GM12878 (cell line): ENCODE results near the gene CHID1. TPM values are rescaled to one million over a fixed set of nuclear protein-coding genes. Genes with fewer than 3 reads are reported as not detected.

Experiments used
- ATAC-seq: fragments of 200-7000 bp; cut with Tn5 transposase; 3 replicates; pipeline ENCODE4 v1.9.1; 2020; ENCODE audit warnings: mild to moderate bottlenecking, moderate library complexity
- BruUV-seq: library from RNA; stranded (reverse); fragments of 400-500 nt; replicated peaks from 2 replicates; lab custom pipeline; 2021; lab: Mats Ljungman, UMichigan
- CTCF ChIA-PET: fragments of 300-600 bp; sonication (Branson Sonifier 250); formaldehyde crosslinking; extraction: SDS; loops from one replicate; lab custom pipeline; 2021; ENCODE audit warnings: inconsistent platforms; lab: Yijun Ruan, JAX
- POLR2A ChIA-PET: fragments of 350-600 bp; formaldehyde crosslinking; extraction: SDS; loops from one replicate; lab custom pipeline; 2021; ENCODE audit warnings: inconsistent platforms; lab: Charles Lee
- RAD21 ChIA-PET: fragments of 300-600 bp; sonication (Branson Sonifier 250); formaldehyde crosslinking; loops from one replicate; lab custom pipeline; 2023; ENCODE audit warnings: antibody characterized with exemption; ENCODE audit not compliant: unreplicated experiment; lab: Charles Lee
- SMC1A ChIA-PET: fragments of 300-600 bp; sonication (Branson Sonifier 250); formaldehyde crosslinking; loops from one replicate; lab custom pipeline; 2023; ENCODE audit not compliant: unreplicated experiment, uncharacterized antibody; lab: Charles Lee
- DNase-seq: peaks from one replicate; pipeline ENCODE4 v3.0.0-alpha.2; 2011; ENCODE audit warnings: low read depth, low spot score
- FAIRE-seq: peaks from 3 replicates; lab custom pipeline; 2011; peaks lifted over from hg19 to GRCh38; lab: Jason Lieb, UNC
- H2AFZ ChIP-seq: 2 replicates; pipeline ENCODE4 v1.6.0; 2011; ENCODE audit warnings: low read depth, low read length, control low read depth; ENCODE audit not compliant: control insufficient read depth
- H3K27ac ChIP-seq: 2 replicates; pipeline ENCODE4 v1.5.1; 2011; ENCODE audit warnings: control low read depth; ENCODE audit not compliant: control insufficient read depth, insufficient read depth
- H3K27me3 ChIP-seq, 2 experiments: replicated peaks in 1 of 2; 2 replicates each; pipeline versions ENCODE4 v1.6.0 to v1.6.1; 2011; ENCODE audit warnings: low read length in 1 of 2; ENCODE audit not compliant: control insufficient read depth in 2 of 2, insufficient read depth in 2 of 2
- H3K36me3 ChIP-seq, 2 experiments: 2 replicates each; pipeline ENCODE4 v1.5.1; 2011; ENCODE audit warnings: low read length in 1 of 2; ENCODE audit not compliant: control insufficient read depth in 2 of 2, insufficient read depth in 2 of 2
- H3K4me1 ChIP-seq: 2 replicates; pipeline ENCODE4 v1.6.1; 2011; ENCODE audit warnings: mild to moderate bottlenecking, low read length, moderate library complexity, mixed read lengths; ENCODE audit not compliant: control insufficient read depth, insufficient read depth
- H3K4me2 ChIP-seq: 2 replicates; pipeline ENCODE4 v1.6.0; 2011; ENCODE audit warnings: control low read depth; ENCODE audit not compliant: control insufficient read depth, insufficient read depth
- H3K4me3 ChIP-seq: fragments of 200-600 bp; sonication (generic); 2 replicates; pipeline ENCODE4 v1.5.1; 2016
- H3K79me2 ChIP-seq: 2 replicates; pipeline ENCODE4 v1.6.0; 2011; ENCODE audit warnings: low read length; ENCODE audit not compliant: control insufficient read depth, insufficient read depth
- H3K9ac ChIP-seq: 2 replicates; pipeline ENCODE4 v1.8.0; 2011; ENCODE audit warnings: low read length, control low read depth, mixed read lengths; ENCODE audit not compliant: control insufficient read depth, insufficient read depth
- H3K9me3 ChIP-seq: replicated peaks from 3 replicates; pipeline ENCODE4 v1.5.1; 2011; ENCODE audit warnings: mild to moderate bottlenecking, low read length; ENCODE audit not compliant: control insufficient read depth, insufficient read depth
- H4K20me1 ChIP-seq: 2 replicates; pipeline ENCODE4 v1.6.0; 2011; ENCODE audit not compliant: control insufficient read depth, insufficient read depth
- BCL11A ChIP-seq: IDR thresholded peaks from 2 replicates; pipeline ENCODE4 v1.6.1; 2011; ENCODE audit warnings: low read depth, low read length
- BMI1 ChIP-seq: fragments of 450-650 bp; IDR thresholded peaks from 2 replicates; pipeline ENCODE4 v1.6.1; 2016; ENCODE audit warnings: mild to moderate bottlenecking, moderate library complexity, borderline replicate concordance
- CHD4 ChIP-seq: fragments of 200-600 bp; sonication (generic); IDR thresholded peaks from 2 replicates; pipeline ENCODE4 v1.6.1; 2016; ENCODE audit warnings: mild to moderate bottlenecking
- HCFC1 ChIP-seq: fragments of 150-350 bp; IDR thresholded peaks from 2 replicates; pipeline ENCODE4 v1.6.1; 2014; ENCODE audit warnings: low read length
- IRF5 ChIP-seq: fragments of 450-650 bp; IDR thresholded peaks from 2 replicates; pipeline ENCODE4 v1.6.1; 2017; ENCODE audit warnings: borderline replicate concordance
- JUND ChIP-seq: IDR thresholded peaks from 2 replicates; pipeline ENCODE4 v1.6.1; 2012; ENCODE audit warnings: low read depth, mild to moderate bottlenecking, low read length, improper control_type of control experiment, moderate library complexity
- NFXL1 ChIP-seq: fragments of 450-650 bp; IDR thresholded peaks from 2 replicates; pipeline ENCODE4 v1.6.1; 2017; ENCODE audit warnings: antibody characterized with exemption, mild to moderate bottlenecking, borderline replicate concordance
- POLR2A ChIP-seq: IDR thresholded peaks from 2 replicates; pipeline ENCODE4 v1.6.1; 2011; ENCODE audit warnings: low read depth, mild to moderate bottlenecking, low read length
- RB1 ChIP-seq: fragments of 450-650 bp; formaldehyde crosslinking; IDR thresholded peaks from 2 replicates; pipeline ENCODE4 v1.6.1; 2017; ENCODE audit warnings: mild to moderate bottlenecking, borderline replicate concordance
- RELB ChIP-seq: fragments of 450-650 bp; IDR thresholded peaks from 2 replicates; pipeline ENCODE4 v1.6.1; 2017; ENCODE audit warnings: low read depth, mild to moderate bottlenecking, moderate library complexity
- SMAD5 ChIP-seq: IDR thresholded peaks from 2 replicates; pipeline ENCODE4 v1.6.1; 2016; ENCODE audit warnings: antibody characterized with exemption, low read depth
- SREBF2 ChIP-seq: IDR thresholded peaks from 2 replicates; pipeline ENCODE4 v1.6.1; 2012; ENCODE audit warnings: mild to moderate bottlenecking, low read length
- YY1 ChIP-seq: IDR thresholded peaks from 2 replicates; pipeline ENCODE4 v1.6.1; 2011; ENCODE audit warnings: low read depth, mild to moderate bottlenecking, low read length
- ZBTB33 ChIP-seq: fragments of 450-650 bp; IDR thresholded peaks from 2 replicates; pipeline ENCODE4 v1.6.1; 2017; ENCODE audit warnings: mild to moderate bottlenecking
- WGBS: methylation state at CpG from one replicate; pipeline ENCODE4 v1.1.6; 2016; ENCODE audit warnings: low lambda C conversion rate; ENCODE audit not compliant: insufficient replicate concordance, insufficient coverage; ENCODE audit errors: missing lambda C conversion rate; 5-methylcytosine and 5-hydroxymethylcytosine counted together
- in situ Hi-C: fragments of 300-500 bp; cut with MboI; formaldehyde crosslinking; loops from 9 replicates; pipeline ENCODE4 v1.14.3; 2018; ENCODE audit warnings: mixed read lengths
- intact Hi-C: fragments of 100-400 bp; cut with micrococcal nuclease; formaldehyde crosslinking; loops from one replicate; pipeline ENCODE4 v1.14.2; 2022; ENCODE audit not compliant: unreplicated experiment
- polyA plus RNA-seq, 11 experiments: library from polyadenylated mRNA; depleted of rRNA in 4 of 11; unstranded in 6 of 11; stranded (reverse) in 5 of 11; fragments of >200 nt; fragmentation: Nextera tagmentation in 4 of 11; fragmentation: Illumina TruSeq in 1 of 11; extraction: Ambion mirVana in 4 of 11; extraction: Trizol in 1 of 11; gene quantifications; 1 replicate in 1 of 11; 2 replicates in 10 of 11; pipeline versions ENCODE4 v1.2.1 to v1.2.3, GENCODE V29; 2011 to 2016; ENCODE audit warnings: inconsistent platforms in 2 of 11, missing spikeins in 2 of 11, low read depth in 1 of 11
- total RNA-seq, 4 experiments: library from RNA; depleted of rRNA in 3 of 4; stranded (reverse); fragments of >200 nt in 3 of 4; fragmentation: Illumina TruSeq in 1 of 4; extraction: Trizol in 1 of 4; gene quantifications; 2 replicates each; pipeline versions ENCODE4 v1.2.1 to v1.2.3, GENCODE V29; 2013 to 2021
- TF ChIP-seq, protein P1 (sequence below): IDR thresholded peaks from 2 replicates; pipeline ENCODE4 v1.6.1; 2012; ENCODE audit warnings: low read depth, low read length, improper control_type of control experiment
- TF ChIP-seq, protein P2 (sequence below): fragments of 150-350 bp; IDR thresholded peaks from 2 replicates; pipeline ENCODE4 v1.6.1; 2014; ENCODE audit warnings: mild to moderate bottlenecking, low read depth, low read length
- TF ChIP-seq, protein P3 (sequence below): fragments of 450-650 bp; IDR thresholded peaks from 2 replicates; pipeline ENCODE4 v1.6.1; 2014; ENCODE audit warnings: mild to moderate bottlenecking

The CHID1 gene
- total and polyA plus RNA-seq, 10 of the 15 experiments (the other 5 are each of a cell fraction or from before 2014, with no cell fraction given), result 4.8 to 75.2 (median 30.1) TPM

DNA sequence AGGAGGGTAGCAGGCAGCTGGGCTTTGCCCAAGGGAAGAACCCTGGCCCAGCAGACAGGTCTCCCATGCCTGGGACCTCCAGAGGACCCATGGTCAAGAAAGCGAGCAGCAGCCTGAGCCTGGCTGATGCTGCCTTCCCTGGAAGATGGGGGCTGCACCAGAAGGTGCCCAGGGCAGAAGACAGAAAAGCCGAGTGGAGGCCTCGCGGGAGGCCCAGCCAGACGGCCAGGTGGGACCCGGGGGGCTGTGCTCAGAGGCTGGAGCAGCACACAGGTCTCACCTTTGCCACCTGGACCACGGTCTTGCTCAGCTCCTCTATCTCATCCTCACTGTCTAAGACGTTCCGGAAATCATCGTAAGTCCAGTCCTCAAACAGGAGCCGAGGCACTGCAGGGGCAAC, 10.9 kb downstream of the CHID1 start:
- ChIA-PET RAD21 (no interaction called here), POLR2A (interaction anchor here (1.2 kb wide), 1 partner anchor 30 kb away, joined by 3 read pairs; no protein-coding TSS in a partner anchor), CTCF (no interaction called here)
- Histone ChIP-seq H3K4me2 (no peak overlapping the region), H2AFZ (no peak overlapping the region), H3K4me1 (no peaks in the 10 kb centered on the region), H3K27me3 (no peaks in the 10 kb centered on the region), H3K4me3 (no peak overlapping the region), H3K9ac (no peak overlapping the region), H4K20me1 (no peaks in the 10 kb centered on the region), H3K79me2 (no peaks in the 10 kb centered on the region), H3K27ac (no peak overlapping the region), H3K9me3 (no peaks in the 10 kb centered on the region), H3K36me3 (peaks cover 8 to 41% of the 10 kb centered on the region in 2 experiments)
- 84% methylated on average over 11 of the region's 11 CpGs for WGBS
- no TSS peak for BruUV-seq
- in situ Hi-C loops (no loop called here), intact Hi-C loops (no loop called here)
- ATAC-seq (no peak), FAIRE-seq (no peak)
- no peak for TF ChIP-seq RB1
- TF ChIP-seq, protein P1, sequence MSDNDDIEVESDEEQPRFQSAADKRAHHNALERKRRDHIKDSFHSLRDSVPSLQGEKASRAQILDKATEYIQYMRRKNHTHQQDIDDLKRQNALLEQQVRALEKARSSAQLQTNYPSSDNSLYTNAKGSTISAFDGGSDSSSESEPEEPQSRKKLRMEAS, result no peak
- TF ChIP-seq NFXL1, result no peak
- no peak for TF ChIP-seq ZBTB33
- TF ChIP-seq YY1, result no peak
- TF ChIP-seq, protein P2, sequence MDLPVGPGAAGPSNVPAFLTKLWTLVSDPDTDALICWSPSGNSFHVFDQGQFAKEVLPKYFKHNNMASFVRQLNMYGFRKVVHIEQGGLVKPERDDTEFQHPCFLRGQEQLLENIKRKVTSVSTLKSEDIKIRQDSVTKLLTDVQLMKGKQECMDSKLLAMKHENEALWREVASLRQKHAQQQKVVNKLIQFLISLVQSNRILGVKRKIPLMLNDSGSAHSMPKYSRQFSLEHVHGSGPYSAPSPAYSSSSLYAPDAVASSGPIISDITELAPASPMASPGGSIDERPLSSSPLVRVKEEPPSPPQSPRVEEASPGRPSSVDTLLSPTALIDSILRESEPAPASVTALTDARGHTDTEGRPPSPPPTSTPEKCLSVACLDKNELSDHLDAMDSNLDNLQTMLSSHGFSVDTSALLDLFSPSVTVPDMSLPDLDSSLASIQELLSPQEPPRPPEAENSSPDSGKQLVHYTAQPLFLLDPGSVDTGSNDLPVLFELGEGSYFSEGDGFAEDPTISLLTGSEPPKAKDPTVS, result no peak
- TF ChIP-seq SMAD5, result no peak
- no peak for TF ChIP-seq RELB
- TF ChIP-seq, protein P3, sequence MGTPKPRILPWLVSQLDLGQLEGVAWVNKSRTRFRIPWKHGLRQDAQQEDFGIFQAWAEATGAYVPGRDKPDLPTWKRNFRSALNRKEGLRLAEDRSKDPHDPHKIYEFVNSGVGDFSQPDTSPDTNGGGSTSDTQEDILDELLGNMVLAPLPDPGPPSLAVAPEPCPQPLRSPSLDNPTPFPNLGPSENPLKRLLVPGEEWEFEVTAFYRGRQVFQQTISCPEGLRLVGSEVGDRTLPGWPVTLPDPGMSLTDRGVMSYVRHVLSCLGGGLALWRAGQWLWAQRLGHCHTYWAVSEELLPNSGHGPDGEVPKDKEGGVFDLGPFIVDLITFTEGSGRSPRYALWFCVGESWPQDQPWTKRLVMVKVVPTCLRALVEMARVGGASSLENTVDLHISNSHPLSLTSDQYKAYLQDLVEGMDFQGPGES, result no peak
- no peak for TF ChIP-seq IRF5
- TF ChIP-seq SREBF2, result no peak
- no peak for TF ChIP-seq POLR2A
- no peak for TF ChIP-seq BMI1
- TF ChIP-seq HCFC1, result no peak
- TF ChIP-seq JUND, result no peak
- no peak for TF ChIP-seq BCL11A
- TF ChIP-seq CHD4, result no peak
- TF ChIP-seq, all 136 proteins: peak for 0
- DNase-seq, result no peak
- SMC1A ChIA-PET, result no interaction called here
